RWPE2 (cell line): Measurements from ENCODE around the gene TBC1D5.

Experiments
- ATAC-seq: fragments of 200-7000 bp; cut with Tn5 transposase; 3 replicates; pipeline ENCODE4 v1.9.1; 2021; ENCODE audit warnings: low read depth
- DNase-seq: peaks from one replicate; pipeline ENCODE4 v3.0.0-alpha.2; 2020; ENCODE audit warnings: low spot score
- H3K27ac ChIP-seq: fragments of 450-650 bp; 2 replicates; pipeline ENCODE4 v1.5.1; 2017; ENCODE audit warnings: mild to moderate bottlenecking; ENCODE audit not compliant: poor library complexity, severe bottlenecking
- H3K27me3 ChIP-seq: fragments of 250-450 bp; sonication (Bioruptor Pico); 2 replicates; pipeline ENCODE4 v1.5.1; 2021; ENCODE audit warnings: mild to moderate bottlenecking, moderate library complexity; ENCODE audit not compliant: insufficient read depth, poor library complexity, severe bottlenecking
- H3K36me3 ChIP-seq: fragments of 250-450 bp; sonication (Bioruptor Pico); 2 replicates; pipeline ENCODE4 v1.5.1; 2020; ENCODE audit warnings: low read depth, mild to moderate bottlenecking, moderate library complexity
- H3K4me1 ChIP-seq: fragments of 250-450 bp; sonication (Bioruptor Pico); 2 replicates; pipeline ENCODE4 v1.5.1; 2021; ENCODE audit warnings: mild to moderate bottlenecking, moderate library complexity; ENCODE audit not compliant: insufficient read depth, poor library complexity, severe bottlenecking
- H3K4me3 ChIP-seq: fragments of 250-450 bp; sonication (Bioruptor Pico); 2 replicates; pipeline ENCODE4 v1.5.1; 2021; ENCODE audit warnings: mild to moderate bottlenecking, moderate library complexity; ENCODE audit not compliant: severe bottlenecking
- H3K9me3 ChIP-seq: fragments of 250-450 bp; sonication (Bioruptor Pico); 2 replicates; pipeline ENCODE4 v1.5.1; 2021; ENCODE audit warnings: mild to moderate bottlenecking, moderate library complexity; ENCODE audit not compliant: severe bottlenecking
- TF ChIP-seq, protein P1 (sequence below): fragments of 450-650 bp; IDR thresholded peaks from one replicate; pipeline ENCODE4 v1.5.1; 2017; ENCODE audit warnings: mild to moderate bottlenecking, moderate library complexity; ENCODE audit not compliant: poor library complexity, severe bottlenecking

Gene TBC1D5

DNA sequence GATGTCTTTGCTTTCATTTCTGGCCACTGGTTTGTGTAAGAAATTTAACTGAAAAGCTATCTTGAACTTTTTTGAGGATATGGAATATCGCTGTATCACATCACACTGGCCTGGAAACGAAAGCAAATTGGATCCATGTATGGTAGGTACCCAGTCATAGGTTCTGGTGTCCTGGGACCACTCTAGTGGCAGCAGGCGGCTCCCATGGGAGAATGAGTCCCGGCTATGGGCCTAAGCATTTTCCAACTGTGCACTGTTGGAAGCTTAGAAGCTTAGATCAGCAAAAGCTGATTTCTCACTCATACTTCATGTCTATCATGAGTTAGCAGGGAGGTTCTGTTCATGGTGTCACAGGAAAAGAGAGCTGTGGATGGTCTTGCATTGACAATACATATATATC lies 534.5 kb downstream of the TBC1D5 start:
- Histone ChIP-seq H3K36me3 (peaks cover 9% of the 10 kb centered on the region), H3K27me3 (no peaks in the 10 kb centered on the region), H3K27ac (no peak overlapping the region), H3K9me3 (no peaks in the 10 kb centered on the region), H3K4me1 (no peaks in the 10 kb centered on the region), H3K4me3 (no peak overlapping the region)
- TF ChIP-seq, protein P1, sequence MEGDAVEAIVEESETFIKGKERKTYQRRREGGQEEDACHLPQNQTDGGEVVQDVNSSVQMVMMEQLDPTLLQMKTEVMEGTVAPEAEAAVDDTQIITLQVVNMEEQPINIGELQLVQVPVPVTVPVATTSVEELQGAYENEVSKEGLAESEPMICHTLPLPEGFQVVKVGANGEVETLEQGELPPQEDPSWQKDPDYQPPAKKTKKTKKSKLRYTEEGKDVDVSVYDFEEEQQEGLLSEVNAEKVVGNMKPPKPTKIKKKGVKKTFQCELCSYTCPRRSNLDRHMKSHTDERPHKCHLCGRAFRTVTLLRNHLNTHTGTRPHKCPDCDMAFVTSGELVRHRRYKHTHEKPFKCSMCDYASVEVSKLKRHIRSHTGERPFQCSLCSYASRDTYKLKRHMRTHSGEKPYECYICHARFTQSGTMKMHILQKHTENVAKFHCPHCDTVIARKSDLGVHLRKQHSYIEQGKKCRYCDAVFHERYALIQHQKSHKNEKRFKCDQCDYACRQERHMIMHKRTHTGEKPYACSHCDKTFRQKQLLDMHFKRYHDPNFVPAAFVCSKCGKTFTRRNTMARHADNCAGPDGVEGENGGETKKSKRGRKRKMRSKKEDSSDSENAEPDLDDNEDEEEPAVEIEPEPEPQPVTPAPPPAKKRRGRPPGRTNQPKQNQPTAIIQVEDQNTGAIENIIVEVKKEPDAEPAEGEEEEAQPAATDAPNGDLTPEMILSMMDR = no peak
- DNase-seq = no peak
- no peak for ATAC-seq

DNA sequence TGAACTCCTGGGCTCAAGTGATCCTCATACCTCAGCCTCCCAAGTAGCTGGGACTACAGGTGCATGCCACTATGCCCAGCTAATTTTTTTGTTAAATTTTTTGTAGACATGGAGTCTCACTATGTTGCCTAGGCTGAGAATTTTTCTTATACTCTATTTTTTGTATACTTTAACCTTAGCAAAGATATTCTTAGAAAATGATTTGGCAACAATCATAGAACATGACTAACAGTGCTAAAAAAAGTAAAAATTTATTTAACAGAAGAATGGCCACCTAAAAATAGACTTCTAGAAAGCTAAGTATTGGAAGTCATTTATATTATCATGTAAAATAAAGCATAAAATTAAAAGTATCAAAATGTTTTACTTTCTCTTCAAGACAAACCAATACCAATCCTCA lies 535.4 kb downstream of the TBC1D5 start:
- TF ChIP-seq, protein P1 = no peak
- no peak for ATAC-seq
- no peak overlapping the region for H3K4me3 ChIP-seq
- H3K36me3 ChIP-seq = peaks cover 4% of the 10 kb centered on the region; the same call in 1 of the 2 replicates
- no peak overlapping the region for H3K27ac ChIP-seq
- no peaks in the 10 kb centered on the region for H3K27me3 ChIP-seq
- no peaks in the 10 kb centered on the region for H3K4me1 ChIP-seq
- no peak for DNase-seq
- peaks cover 3% of the 10 kb centered on the region for H3K9me3 ChIP-seq

DNA sequence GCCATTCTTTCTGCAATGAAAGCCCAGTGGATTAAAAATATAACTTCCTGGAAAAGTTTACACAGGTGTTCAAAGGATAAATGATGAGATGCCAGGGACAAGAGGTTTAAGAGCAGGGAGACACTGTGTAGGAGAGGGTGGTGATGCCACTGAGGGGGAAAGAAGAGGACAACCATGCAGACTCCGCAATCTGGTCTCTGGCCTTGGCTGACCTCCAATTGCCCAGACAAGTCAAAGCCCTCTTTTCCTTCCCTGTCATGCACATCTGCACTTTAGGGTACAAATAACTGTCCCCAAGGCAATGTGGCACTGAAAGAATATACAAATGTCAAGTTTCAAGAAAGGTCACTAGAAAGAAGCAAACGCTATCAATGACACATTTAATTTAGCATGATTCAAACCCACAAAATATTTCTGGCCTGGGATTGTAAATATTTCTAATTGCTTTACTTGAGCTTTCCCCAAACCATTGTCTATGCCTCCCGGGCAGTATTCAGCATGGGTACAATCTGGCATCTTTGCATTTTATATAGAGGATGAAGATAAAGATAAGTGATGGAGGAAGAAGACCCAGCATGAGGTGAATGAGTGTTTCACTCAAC lies 538.3 kb downstream of the TBC1D5 start:
- H3K27me3 ChIP-seq = no peaks in the 10 kb centered on the region
- H3K9me3 ChIP-seq = peaks cover 3% of the 10 kb centered on the region
- no peak overlapping the region for H3K4me3 ChIP-seq
- no peak for ATAC-seq
- TF ChIP-seq, protein P1 = no peak
- H3K36me3 ChIP-seq = no peaks in the 10 kb centered on the region
- no peak overlapping the region for H3K27ac ChIP-seq
- DNase-seq = no peak
- H3K4me1 ChIP-seq = no peaks in the 10 kb centered on the region

DNA sequence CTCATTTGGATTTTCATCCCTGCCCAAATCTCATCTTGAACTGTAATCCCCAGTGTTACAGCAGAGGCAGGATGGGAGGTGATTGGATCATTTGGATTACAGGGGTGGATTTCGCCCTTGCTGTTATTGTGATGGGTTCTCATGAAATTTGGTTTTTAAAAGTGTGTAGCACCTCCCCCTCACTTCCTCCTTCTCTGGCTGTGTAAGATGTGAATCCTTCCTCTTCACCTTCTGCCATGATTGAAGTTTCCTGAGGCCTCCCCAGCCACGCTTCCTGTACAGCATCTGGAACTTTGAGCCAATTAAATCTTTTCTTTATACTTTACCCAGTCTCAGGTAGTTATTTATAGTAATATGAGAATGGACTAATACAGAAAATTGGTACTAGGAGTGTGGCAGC lies 540.9 kb downstream of the TBC1D5 start:
- H3K27me3 ChIP-seq = no peaks in the 10 kb centered on the region
- no peak for ATAC-seq
- TF ChIP-seq, protein P1 = no peak
- H3K36me3 ChIP-seq = no peaks in the 10 kb centered on the region
- DNase-seq = no peak
- H3K9me3 ChIP-seq = peaks cover 3% of the 10 kb centered on the region
- no peaks in the 10 kb centered on the region for H3K4me1 ChIP-seq
- H3K27ac ChIP-seq = no peak overlapping the region
- no peak overlapping the region for H3K4me3 ChIP-seq

DNA sequence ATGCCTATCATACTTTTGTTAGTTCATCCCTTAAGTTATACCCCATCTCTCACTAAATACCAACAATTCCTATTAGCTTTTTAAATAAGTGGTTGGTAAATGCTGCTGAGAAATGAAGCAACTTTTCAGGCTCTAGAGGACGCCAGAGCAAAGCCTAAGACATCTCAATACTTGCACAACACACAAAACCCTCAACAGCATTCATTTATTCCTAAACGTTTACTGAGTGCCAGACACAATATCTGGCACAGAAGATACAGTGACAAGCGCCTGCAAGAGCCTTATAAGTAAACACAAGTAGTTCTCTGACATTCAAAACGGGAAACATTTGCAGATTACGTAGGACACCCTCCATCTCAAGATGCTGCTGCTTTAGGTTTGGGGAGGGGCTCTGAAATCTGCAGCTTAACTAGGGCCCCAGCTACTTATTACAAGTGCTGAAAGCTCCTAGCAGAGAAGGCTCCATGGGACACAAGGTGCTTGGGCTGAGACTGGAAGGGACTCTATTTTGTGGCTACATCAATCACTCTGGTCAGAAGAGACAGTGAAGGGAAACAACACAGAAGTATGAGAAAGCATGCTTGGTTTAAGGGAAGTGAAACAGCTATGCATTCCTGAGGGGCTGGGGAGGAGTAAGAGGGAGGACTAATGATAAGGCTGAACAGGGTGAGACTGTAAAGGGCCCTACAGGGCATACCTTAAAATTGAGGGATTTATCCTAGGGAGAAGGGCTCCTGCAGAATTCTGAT lies 546.4 kb downstream of the TBC1D5 start:
- H3K4me1 ChIP-seq = no peaks in the 10 kb centered on the region
- no peak for DNase-seq
- ATAC-seq = no peak

More for the DNA sequence above, 546.4 kb downstream of the TBC1D5 start:
- Histone ChIP-seq H3K27me3 (no peaks in the 10 kb centered on the region), H3K4me3 (no peak overlapping the region), H3K27ac (no peak overlapping the region), H3K9me3 (no peaks in the 10 kb centered on the region), H3K36me3 (no peaks in the 10 kb centered on the region)
- TF ChIP-seq, protein P1 = no peak
